NCI-H2227 (cell line): ENCODE measurements around the gene HBD.

Source experiments
- DNase-seq: peaks from one replicate; lab custom pipeline; 2025; ENCODE audit not compliant: unreplicated experiment; lab: John Stamatoyannopoulos, UW

The HBD gene

GRCh38 chr11:5233307-5233706 is 976 bp downstream of the HBD start:
- DNase-seq = no peak

GRCh38 chr11:5232821-5233220 is 1.5 kb downstream of the HBD start:
- DNase-seq = no peak

GRCh38 chr11:5232176-5232575 is 2.1 kb downstream of the HBD start:
- no peak for DNase-seq

- DNase-seq = no peak
These were observed 3.2 kb downstream of the HBD start for GRCh38 chr11:5231111-5231510.

GRCh38 chr11:5230266-5230665 is 4.0 kb downstream of the HBD start:
- no peak for DNase-seq

- no peak for DNase-seq
These were observed 4.5 kb downstream of the HBD start for GRCh38 chr11:5229796-5230195.

- DNase-seq = no peak
These were observed 4.9 kb downstream of the HBD start for GRCh38 chr11:5229356-5229755.

- DNase-seq = no peak
These were observed 6.2 kb downstream of the HBD start for GRCh38 chr11:5228124-5228523.

GRCh38 chr11:5227681-5228080 is 6.6 kb downstream of the HBD start:
- DNase-seq = no peak

- no peak for DNase-seq
These were observed 7.5 kb downstream of the HBD start, which contains the start of gene HBB for GRCh38 chr11:5226732-5227310. TSS of gene HBB (minus strand) at chr11:5227071. CDS start at chr11:5227021, 50 bp downstream.

- DNase-seq = no peak
These were observed 8.8 kb downstream of the HBD start for GRCh38 chr11:5225480-5225871.

- no peak for DNase-seq
These were observed 9.5 kb downstream of the HBD start for GRCh38 chr11:5224538-5225479.

- no peak for DNase-seq
These were observed 10.6 kb downstream of the HBD start for GRCh38 chr11:5223686-5224085.

- DNase-seq = no peak
These were observed 11.1 kb downstream of the HBD start for GRCh38 chr11:5223146-5223545.

- no peak for DNase-seq
These were observed 23.9 kb downstream of the HBD start for GRCh38 chr11:5210376-5210885.

- no peak for DNase-seq
These were observed 29.5 kb downstream of the HBD start for GRCh38 chr11:5204787-5205186.

GRCh38 chr11:5203366-5203765 is 30.9 kb downstream of the HBD start:
- DNase-seq = no peak

- no peak for DNase-seq
These were observed 33.7 kb downstream of the HBD start, which contains the start of gene OR51V1 for GRCh38 chr11:5200582-5200981. TSS of gene OR51V1 (minus strand) at chr11:5200682. CDS start at chr11:5200682, 0 bp downstream.

- DNase-seq = no peak
These were observed 36.0 kb downstream of the HBD start for GRCh38 chr11:5198285-5198684.

- no peak for DNase-seq
These were observed 36.7 kb downstream of the HBD start for GRCh38 chr11:5197536-5197935.

GRCh38 chr11:5196731-5197130 is 37.6 kb downstream of the HBD start:
- DNase-seq = no peak

- DNase-seq = no peak
These were observed 38.2 kb downstream of the HBD start for GRCh38 chr11:5196067-5196466.
